NCI-H524 (cell line): Measurements from ENCODE around the gene DENND4C.
"Not testable (repeated sequence)": the region's sequence is repeated elsewhere in the genome, so short reads cannot be mapped to it uniquely, and the experiment has no call there.

Experiments used
- DNase-seq, 2 experiments: peaks; one replicate each; lab custom pipeline; 2025; lab: John Stamatoyannopoulos, UW

DENND4C gene

DNA sequence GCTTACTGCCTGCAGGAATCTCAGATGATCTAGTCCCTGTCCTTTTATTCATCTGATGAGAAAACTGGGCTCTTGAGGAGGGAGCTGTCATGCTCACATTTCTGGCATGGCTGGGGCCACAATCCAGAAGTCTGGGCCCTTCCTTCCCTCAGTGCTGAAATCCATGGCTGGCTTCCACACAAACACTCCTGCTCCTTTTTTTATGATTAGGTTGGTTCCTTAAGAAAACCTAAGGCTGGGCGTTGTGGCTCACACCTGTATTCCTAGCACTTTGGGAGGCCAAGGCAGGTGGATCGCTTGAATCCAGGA, 179.7 kb downstream of the DENND4C start:
- DNase-seq: no peak

DNA sequence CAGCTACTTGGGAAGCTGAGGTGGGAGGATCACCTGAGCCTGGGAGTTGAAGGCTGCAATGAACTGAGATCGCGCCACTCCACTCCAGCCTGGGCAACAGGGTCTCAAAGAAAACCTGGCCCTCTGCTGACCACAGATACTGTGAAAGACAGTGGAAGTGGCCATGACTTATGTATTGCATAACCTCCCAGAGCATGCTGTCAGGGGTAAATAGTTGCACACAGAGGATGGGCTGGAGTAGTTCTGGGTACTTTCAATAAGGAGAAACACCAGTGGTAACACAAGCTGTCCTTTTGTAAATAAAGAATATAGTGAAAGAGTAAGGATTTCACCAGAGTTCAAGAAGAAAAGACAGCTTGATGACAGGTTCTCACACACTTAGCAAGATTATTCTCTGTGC, 180.1 kb downstream of the DENND4C start:
- DNase-seq: no peak

DNA sequence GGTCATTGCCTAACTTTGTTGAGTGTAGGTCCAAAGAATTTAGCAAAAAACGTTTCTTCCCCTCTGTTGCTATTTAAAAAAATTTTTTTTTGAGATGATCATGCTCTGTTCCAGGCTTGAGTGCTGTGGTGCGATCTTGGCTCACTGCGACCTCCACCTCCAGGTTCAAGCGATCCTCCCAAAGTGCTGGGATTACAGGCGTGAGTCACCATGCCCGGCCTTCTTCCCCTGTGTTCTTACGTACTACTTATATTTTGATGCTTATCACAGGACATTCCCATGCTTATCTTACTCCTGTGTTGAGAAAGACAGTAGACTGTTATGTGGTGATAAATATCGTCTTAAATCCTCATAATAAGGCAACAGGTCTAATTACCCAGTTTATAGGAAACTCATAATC, 180.8 kb downstream of the DENND4C start:
- no peak for DNase-seq

DNA sequence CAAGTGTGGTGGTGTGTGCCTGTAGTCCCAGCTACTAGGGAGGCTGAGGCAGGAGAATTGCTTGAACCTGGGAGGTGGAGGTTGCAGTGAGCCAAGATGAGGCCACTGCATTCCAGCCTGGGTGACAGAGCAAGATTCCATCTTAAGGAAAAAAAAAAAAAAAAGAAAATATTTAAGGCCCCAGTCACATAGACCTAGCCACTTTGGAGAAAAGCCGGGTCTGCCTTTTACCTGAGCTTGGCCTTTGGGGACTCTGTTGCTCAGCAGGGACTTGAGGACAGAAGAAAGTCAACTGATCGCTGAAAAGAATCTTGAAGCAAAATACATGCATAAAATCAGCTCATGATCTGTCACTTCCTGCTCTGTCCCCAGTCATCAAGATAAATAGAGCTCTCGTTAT, 183.0 kb downstream of the DENND4C start:
- DNase-seq: not testable (repeated sequence)

DNA sequence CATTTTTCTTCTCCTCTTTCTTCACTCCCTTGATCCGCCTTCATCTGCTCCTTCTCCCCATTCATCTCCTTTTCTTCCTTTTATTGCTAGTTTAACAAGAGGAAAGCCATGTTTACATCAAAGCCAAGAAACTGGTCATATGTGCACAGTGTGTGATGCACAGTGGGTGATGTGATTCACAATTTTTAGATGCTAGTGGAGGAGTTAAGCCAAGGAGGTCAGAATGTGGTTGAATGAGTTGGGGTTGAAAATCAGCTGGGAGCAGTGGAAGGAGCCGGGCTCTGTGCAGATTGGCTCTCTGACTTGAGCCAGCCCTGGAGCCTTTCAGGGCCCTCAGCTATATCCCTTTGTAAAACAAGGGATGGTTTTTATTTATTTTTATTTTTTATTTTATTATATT, 185.7 kb downstream of the DENND4C start:
- no peak for DNase-seq

DNA sequence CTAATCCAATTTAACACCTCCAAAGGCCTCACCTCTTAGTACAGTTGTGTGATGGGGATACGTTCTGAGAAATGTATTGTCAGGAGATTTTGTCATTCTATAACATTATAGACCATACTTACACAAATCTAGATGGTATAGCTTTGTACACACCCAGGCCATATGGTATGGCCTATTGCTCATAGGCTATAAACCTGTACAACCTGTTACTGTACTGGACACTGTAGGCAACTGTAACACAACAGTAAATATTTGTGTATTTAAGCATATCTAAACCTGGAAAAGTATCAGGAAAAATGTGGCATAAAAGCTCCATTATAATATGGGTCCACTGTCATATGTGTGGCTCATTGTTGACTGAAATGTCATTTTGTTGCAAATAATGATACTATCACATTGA, 190.4 kb downstream of the DENND4C start:
- DNase-seq: no peak
